ENCODE data around the gene NRTN.

- TF ChIP-seq RAD21 (IDR thresholded peaks at IDR 0.05; ENCODE audit: low read depth) (no peak), EP300 (IDR thresholded peaks at IDR 0.05; ENCODE audit: borderline replicate concordance) (no peak), YY1 (IDR thresholded peaks at IDR 0.05; ENCODE audit: low read depth) (no peak), ZBTB7A (IDR thresholded peaks at IDR 0.05; ENCODE audit: low read depth) (no peak), CREB1 (IDR thresholded peaks at IDR 0.05; ENCODE audit: low read depth) (no peak), MAX (IDR thresholded peaks at IDR 0.05) (no peak), FOXM1 (IDR thresholded peaks at IDR 0.05; ENCODE audit: borderline replicate concordance, low read depth) (no peak), NFIC (IDR thresholded peaks at IDR 0.05) (no peak), TCF12 (IDR thresholded peaks at IDR 0.05; ENCODE audit: low read depth) (no peak)
Measured at GRCh38 chr19:5773276-5773675, 31.6 kb upstream of the NRTN start.

Measured in Ishikawa (cell line).